K562 (cell line): ENCODE data around the gene PKDCC. TPM values are rescaled to one million over a fixed set of nuclear protein-coding genes. Genes with fewer than 3 reads are reported as not detected.

ENCODE experiments used
- CTCF ChIP-seq, 3 experiments: IDR thresholded peaks in 2 of 3; conservative IDR thresholded peaks in 1 of 3; 2 replicates each; pipeline ENCODE4 v1.5.1; 2011 to 2012; ENCODE audit warnings: low read length in 3 of 3, mild to moderate bottlenecking in 3 of 3, control low read depth in 2 of 3, improper control_type of control experiment in 1 of 3, inconsistent platforms in 1 of 3, low read depth in 1 of 3, mixed read lengths in 1 of 3, moderate library complexity in 1 of 3; ENCODE audit not compliant: insufficient read depth in 2 of 3
- DNMT1 ChIP-seq: fragments of 450-650 bp; IDR thresholded peaks from 2 replicates; pipeline ENCODE4 v1.6.1; 2016; ENCODE audit warnings: antibody characterized with exemption, mild to moderate bottlenecking
- IFI16 ChIP-seq: fragments of 250-450 bp; sonication (Bioruptor Pico); IDR thresholded peaks from 2 replicates; pipeline ENCODE4 v2.1.2; 2022; ENCODE audit warnings: mild to moderate bottlenecking, inconsistent platforms
- MXI1 ChIP-seq: IDR thresholded peaks from 2 replicates; pipeline ENCODE4 v1.6.1; 2011; ENCODE audit warnings: low read depth, mild to moderate bottlenecking, improper control_type of control experiment, low read length
- NFYB ChIP-seq: IDR thresholded peaks from 2 replicates; pipeline ENCODE4 v1.6.1; 2011; ENCODE audit warnings: mild to moderate bottlenecking, moderate library complexity; ENCODE audit not compliant: insufficient read length; ENCODE audit errors: extremely low read depth
- NR2C2 ChIP-seq, 2 experiments: fragments of 200-800 bp in 1 of 2; sonication (Bioruptor generic) in 1 of 2; sonication (generic) in 1 of 2; formaldehyde crosslinking in 1 of 2; IDR thresholded peaks; 2 replicates each; pipeline versions ENCODE4 v1.6.1 to v1.8.0; 2016 to 2022; ENCODE audit warnings: mild to moderate bottlenecking in 1 of 2, missing compliant biosample characterization in 1 of 2, missing genetic modification characterization in 1 of 2, missing genetic modification reagents in 1 of 2
- PREB ChIP-seq: sonication (generic); formaldehyde crosslinking; IDR thresholded peaks from 2 replicates; pipeline ENCODE4 v1.8.1; 2023; ENCODE audit warnings: mild to moderate bottlenecking, missing genetic modification reagents
- U2AF1 ChIP-seq: fragments of 200-400 bp; formaldehyde crosslinking; optimal IDR thresholded peaks from 2 replicates; pipeline ENCODE3; 2017; ENCODE audit warnings: mild to moderate bottlenecking, low read depth, low read length, moderate library complexity
- ZNF133 ChIP-seq: fragments of 250-450 bp; sonication (Bioruptor Pico); IDR thresholded peaks from 2 replicates; pipeline ENCODE4 v1.4.0; 2020; ENCODE audit warnings: mild to moderate bottlenecking
- ZNF23 ChIP-seq: fragments of 250-450 bp; sonication (Bioruptor Pico); IDR thresholded peaks from 2 replicates; pipeline ENCODE4 v1.4.0; 2020; ENCODE audit warnings: mild to moderate bottlenecking
- ZNF609 ChIP-seq: sonication (generic); formaldehyde crosslinking; IDR thresholded peaks from 2 replicates; pipeline ENCODE4 v1.8.1; 2023; ENCODE audit warnings: missing genetic modification reagents, mild to moderate bottlenecking, borderline replicate concordance
- ZNF644 ChIP-seq: fragments of 200-800 bp; sonication (Bioruptor generic); IDR thresholded peaks from 2 replicates; pipeline ENCODE4 v1.6.1; 2016; ENCODE audit warnings: low read depth, missing genetic modification characterization, missing compliant biosample characterization
- polyA plus RNA-seq, 8 experiments: library from polyadenylated mRNA; depleted of rRNA in 4 of 8; stranded (reverse) in 5 of 8; unstranded in 3 of 8; fragments of >200 nt; fragmentation: Nextera tagmentation in 2 of 8; fragmentation: Illumina TruSeq in 1 of 8; extraction: Ambion mirVana in 2 of 8; extraction: Trizol in 1 of 8; gene quantifications; 2 replicates each; pipeline versions ENCODE4 v1.2.1 to v1.2.3, GENCODE V29; 2011 to 2014; ENCODE audit warnings: inconsistent platforms in 1 of 8, missing spikeins in 1 of 8
- total RNA-seq, 7 experiments: library from RNA; depleted of rRNA in 6 of 7; stranded (reverse); fragments of >200 nt in 6 of 7; fragmentation: Illumina TruSeq in 2 of 7; extraction: Trizol in 2 of 7; gene quantifications; 2 replicates each; pipeline versions ENCODE4 v1.2.1 to v1.2.3, GENCODE V29; 2011 to 2021; ENCODE audit warnings: low replicate concordance in 1 of 7

PKDCC gene
- total and polyA plus RNA-seq, 9 of the 15 experiments (the other 6 are each of a cell fraction or from before 2014, with no cell fraction given), result 0.62 to 14.8 (median 1.3) TPM; not detected in 2

- TF ChIP-seq CTCF (IDR thresholded peaks at IDR 0.05 in 2 of 3, conservative IDR thresholded peaks at IDR 0.05 in 1 of 3; ENCODE audit: insufficient read depth in 2 of 3, low read depth in 1 of 3, low read length in 3 of 3) (peak; percentile 37 to 52 (median 46); a peak in 5 of 6 replicates), ZNF23 (CRISPR knock-in tag) (no peak), ZNF133 (CRISPR knock-in tag) (no peak), NFYB (no peak), ZNF644 (tag) (no peak), PREB (CRISPR knock-in tag) (no peak), DNMT1 (no peak), MXI1 (no peak), U2AF1 (no peak), ZNF609 (CRISPR knock-in tag) (no peak), IFI16 (CRISPR knock-in tag) (no peak), NR2C2 (CRISPR knock-in tag; IDR thresholded peaks at IDR 0.05) (no peak), NR2C2 (tag; IDR thresholded peaks at IDR 0.05) (no peak)
These were observed 7.1 kb downstream of the PKDCC start (continued) for GRCh38 chr2:42054714-42055430.
